HG03095 (cell line): Measurements from ENCODE around the gene KCNT1.

Experiments used
- ATAC-seq: cut with Tn5 transposase; IDR thresholded peaks from one replicate; pipeline ENCODE4 v1.9.1; 2021; ENCODE audit warnings: moderate library complexity; ENCODE audit not compliant: unreplicated experiment

KCNT1 gene

DNA sequence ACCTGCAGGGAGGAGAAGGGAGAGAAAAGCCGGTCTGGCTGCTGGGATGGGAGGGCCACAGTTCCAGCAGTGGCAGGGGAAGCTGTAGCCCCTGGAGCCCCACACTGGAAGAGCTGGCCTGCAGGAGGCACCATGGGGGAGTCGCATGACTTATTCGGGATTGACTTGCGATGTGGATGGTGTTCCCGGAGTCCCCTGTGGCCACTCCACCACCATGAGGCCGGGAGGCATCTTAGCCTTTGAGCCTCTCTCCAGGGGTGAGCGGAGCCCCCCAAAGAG lies 92.0 kb downstream of the KCNT1 start:
- no peak for ATAC-seq

DNA sequence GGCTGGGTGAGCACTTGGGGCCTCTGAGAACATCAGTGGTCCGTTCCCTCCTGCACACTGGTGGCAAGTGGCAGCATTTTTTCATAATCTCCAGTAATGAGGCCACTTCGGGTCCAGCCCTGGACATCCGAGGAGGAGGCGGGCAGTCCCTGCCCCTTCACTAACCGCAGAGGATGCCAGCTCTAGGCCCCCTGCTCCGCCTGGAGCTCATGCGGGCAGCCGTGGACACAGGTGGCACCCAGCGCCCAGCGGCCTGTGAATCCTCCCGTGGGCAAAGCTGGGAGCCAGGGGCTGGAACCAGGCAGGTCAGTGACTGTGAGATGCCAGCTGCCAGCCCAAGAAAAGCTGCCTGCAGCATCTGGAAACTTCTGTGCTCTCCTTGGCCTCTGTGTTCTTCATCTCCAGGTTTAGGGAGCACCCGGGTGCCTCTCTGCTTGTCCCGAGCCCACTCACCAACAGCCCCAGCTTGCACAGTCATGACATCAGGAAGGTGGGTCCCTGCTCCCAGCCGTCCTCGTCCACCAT lies 92.4 kb downstream of the KCNT1 start:
- ATAC-seq, result no peak

DNA sequence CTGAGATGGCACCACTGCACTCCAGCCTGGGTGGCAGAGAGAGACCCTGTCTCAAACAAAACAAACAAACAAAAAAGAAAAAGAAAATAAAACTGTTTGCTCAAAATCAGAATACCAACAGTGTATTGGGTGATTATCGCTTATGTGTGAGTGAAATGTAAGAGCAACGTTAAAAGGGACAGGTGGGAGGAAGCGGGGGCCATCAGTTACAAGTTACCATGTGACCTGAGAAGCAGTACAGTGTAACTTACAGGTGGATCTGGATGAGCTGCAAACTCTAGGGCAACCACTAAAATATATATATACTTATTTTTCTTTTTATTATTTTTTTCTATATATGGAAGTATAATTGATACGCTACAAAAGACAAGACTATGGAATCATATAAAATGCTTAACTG lies 93.4 kb downstream of the KCNT1 start:
- ATAC-seq, result no peak

- no peak for ATAC-seq
Measured at GRCh38 chr9:135796784-135797485, 95.0 kb downstream of the KCNT1 start.

GRCh38 chr9:135797507-135798262 lies 95.7 kb downstream of the KCNT1 start:
- ATAC-seq, result no peak

DNA sequence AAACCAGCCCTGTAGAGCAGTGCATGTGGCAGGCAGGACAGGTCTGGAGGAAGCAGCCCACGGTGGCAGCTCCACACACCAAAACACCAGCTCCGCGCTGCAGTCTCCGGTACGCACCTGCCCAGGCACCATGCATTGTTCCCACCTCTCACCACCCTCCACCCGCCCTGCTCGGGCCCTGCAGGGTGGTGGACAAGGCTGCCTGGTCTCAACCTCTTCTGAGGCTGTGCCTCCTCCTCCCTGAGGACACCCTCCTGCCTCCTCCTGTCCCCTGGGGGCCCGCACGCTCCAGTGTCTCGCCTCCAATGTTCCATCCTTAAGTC lies 96.2 kb downstream of the KCNT1 start:
- ATAC-seq, result no peak

GRCh38 chr9:135799261-135799660 lies 97.3 kb downstream of the KCNT1 start:
- no peak for ATAC-seq

- ATAC-seq, result no peak
Measured at GRCh38 chr9:135801070-135801469, 99.1 kb downstream of the KCNT1 start.

GRCh38 chr9:135802876-135803419 lies 101.0 kb downstream of the KCNT1 start:
- no peak for ATAC-seq

- ATAC-seq, result no peak
Measured at GRCh38 chr9:135803441-135803840, 101.5 kb downstream of the KCNT1 start.

- ATAC-seq, result no peak
Measured at GRCh38 chr9:135804581-135805421, 102.8 kb downstream of the KCNT1 start.

GRCh38 chr9:135805422-135806022 lies 103.5 kb downstream of the KCNT1 start:
- no peak for ATAC-seq

GRCh38 chr9:135809166-135809565 lies 107.2 kb downstream of the KCNT1 start:
- no peak for ATAC-seq

DNA sequence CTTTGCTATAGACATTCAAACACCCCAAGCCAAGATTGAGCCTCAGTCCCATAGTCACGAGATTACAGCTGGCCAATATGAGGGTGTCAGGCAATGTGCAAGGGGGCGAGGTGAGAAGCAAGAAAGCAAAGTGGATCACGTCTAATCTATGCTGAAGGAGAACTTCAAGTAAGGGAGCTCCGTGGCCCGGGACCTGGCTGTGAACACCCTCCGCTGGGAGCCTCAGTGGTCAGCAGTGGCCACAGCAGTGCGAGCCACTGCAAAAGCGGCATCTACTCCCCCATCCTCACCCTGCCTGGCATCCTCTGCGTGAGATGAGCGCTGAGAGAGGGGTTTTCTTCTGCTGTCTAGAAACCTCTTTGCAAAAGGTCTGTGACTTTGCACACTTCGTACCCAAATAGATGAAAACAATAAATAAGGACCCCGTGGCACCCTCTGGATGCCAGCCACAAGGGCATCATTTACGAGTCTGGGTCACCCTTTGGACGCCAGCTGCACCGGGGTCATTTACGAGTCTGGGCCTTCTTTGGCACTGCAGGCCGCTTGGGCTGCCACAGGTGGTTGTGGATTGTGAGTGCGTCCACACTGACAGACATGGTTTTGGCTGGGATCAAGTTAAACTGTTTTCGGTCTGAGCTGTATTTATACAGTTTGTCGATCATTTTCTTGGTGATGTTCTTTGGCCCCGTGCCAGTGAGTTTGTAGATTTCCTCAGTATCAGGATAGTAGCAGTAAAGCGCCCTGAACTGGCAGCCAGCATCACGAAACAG lies 109.0 kb downstream of the KCNT1 start:
- no peak for ATAC-seq

GRCh38 chr9:135811801-135812200 lies 109.8 kb downstream of the KCNT1 start:
- ATAC-seq, result no peak

GRCh38 chr9:135812961-135813360 lies 111.0 kb downstream of the KCNT1 start:
- ATAC-seq, result no peak

- no peak for ATAC-seq
Measured at GRCh38 chr9:135813671-135814290, 111.8 kb downstream of the KCNT1 start.

GRCh38 chr9:135814421-135815095 lies 112.6 kb downstream of the KCNT1 start:
- no peak for ATAC-seq

DNA sequence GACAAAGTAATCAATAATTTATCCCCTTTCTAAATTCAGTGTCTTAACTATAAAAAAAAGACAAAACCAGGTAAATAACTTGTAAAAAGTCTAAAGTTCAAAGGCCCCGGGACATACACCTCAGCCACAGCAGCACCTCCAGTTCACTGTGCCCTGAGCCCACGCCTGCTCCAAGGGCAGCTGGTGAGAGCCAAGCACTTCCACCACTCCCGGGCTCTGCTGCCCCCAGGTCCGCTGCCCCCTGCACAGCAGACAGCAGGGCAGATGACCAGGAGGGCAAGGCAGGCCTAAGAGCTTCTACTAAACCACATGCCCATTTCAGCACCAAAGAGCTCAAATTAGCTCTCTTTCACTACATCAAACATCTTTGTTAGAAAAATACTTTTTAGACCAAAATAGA lies 113.4 kb downstream of the KCNT1 start:
- no peak for ATAC-seq
